CMK (cell line): ENCODE results near the gene IPCEF1.
"Not testable (repeated sequence)": the region's sequence is repeated elsewhere in the genome, so short reads cannot be mapped to it uniquely, and the experiment has no call there.

ENCODE experiments used
- DNase-seq: peaks from one replicate; pipeline ENCODE4 v3.0.0-alpha.2; 2010; ENCODE audit warnings: low read depth

IPCEF1 gene

DNA sequence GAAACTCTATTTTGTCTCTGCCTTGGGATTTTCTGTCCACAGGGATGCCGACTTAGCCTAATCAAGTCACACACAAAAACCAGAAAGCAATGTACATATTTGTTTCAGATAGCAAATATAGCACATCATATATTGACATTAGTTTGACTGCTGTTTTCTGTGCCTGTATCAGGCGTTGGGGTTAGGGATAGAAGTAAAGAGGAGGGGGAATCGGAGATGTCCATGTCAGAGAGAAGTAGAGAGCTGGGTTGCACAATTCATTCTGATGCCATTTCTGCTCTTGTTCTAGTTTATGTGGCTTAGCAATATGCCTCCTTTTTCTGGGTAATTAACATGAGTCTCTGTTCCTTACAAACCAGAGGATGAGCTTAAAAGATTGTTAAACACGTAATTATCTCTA lies 14.7 kb upstream of the IPCEF1 start:
- DNase-seq, result no peak

DNA sequence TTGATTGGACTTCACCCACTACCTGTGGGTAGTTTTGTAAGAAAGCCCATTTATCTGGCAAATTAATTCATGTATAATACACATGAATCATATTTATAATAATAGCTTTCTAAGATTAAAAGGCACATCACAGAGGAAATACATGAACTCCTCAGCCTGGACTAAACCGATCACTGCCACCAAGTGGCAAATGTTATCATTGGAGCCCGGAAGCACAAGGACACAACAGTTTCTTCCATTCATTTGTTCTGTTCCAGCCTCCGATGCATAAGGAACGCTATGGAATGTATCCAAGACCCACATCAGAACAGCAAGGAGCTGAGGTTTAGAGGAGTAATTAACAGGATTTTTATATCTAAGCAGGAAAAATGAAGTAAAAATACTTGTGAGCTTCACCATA lies 13.9 kb upstream of the IPCEF1 start:
- DNase-seq, result peak; percentile 27

DNA sequence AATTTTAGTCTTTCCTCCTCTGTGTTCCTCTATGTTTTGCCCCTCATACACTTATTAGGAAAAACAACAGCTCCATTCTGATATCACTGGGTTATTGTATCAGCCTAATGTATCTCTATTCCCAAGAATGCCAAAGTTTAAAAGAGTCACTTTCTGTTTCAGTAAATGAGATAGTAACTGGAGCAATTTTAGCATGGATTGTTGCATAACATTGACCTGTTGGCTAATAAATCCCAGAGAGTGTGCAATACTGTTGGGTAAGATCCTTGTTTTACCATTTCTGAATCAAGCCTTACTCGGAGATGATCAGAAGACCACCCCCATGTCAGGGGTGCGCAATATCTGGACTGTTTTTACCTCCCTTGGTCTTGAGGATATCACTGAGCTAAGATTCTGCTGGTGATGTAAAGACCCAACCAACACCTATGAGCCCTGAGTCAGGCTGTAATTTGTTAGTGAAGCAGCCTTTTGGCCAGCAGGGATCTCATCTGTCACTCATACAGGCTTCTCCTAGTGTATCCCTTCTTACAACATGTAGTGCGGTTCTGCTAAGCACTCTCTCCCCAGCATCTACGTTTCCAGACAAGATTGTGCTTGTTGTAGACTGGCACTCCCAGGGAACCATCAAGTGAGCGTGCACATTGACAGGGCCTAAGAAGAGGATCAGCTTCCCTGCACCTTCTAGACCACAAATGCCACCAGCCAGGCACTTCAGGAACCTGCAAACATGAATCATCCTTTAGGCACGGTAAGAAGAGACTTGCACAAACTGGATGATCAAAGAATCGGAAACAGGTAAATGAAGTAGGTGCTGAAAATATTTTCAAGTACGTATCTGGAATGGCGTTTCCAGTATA lies 11.5 kb upstream of the IPCEF1 start:
- DNase-seq, result no peak

DNA sequence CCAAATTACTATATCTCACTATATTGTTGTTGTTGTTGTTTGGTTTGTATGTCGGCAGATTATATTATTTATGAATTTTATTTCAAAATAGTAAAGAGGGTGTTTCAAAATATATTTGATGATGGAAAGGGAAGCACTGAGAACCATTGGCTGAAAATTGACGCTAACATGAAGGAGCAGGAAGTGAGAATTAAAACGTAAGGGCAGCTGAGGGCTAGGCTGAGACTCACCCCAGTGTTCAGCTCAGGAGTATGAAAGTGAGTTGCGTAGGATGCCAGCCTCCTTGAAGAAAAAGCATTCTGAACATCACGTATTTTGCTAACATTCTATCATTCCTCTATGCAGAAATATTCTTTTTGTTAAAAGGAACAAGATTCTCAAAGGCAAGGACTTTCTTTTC lies 10.7 kb upstream of the IPCEF1 start:
- DNase-seq, result no peak

DNA sequence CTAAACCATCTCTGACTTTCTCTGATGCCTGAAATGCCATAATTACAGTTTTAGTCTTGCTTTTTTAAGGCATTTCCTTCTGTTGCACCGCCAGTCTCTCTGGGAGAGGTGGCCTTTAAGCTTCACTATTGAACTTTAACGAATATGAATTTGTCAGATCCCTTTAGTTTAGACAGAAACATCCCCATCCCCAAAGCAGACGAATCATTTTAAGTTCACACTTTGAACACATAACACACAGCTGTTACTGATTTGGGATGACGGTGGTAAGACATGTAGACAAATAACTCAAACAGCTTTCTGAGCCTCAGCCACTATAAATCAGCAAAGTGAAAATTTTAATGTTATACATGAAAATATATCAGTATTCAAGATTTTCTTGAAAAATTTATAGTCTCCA lies 7.2 kb upstream of the IPCEF1 start:
- DNase-seq, result no peak

DNA sequence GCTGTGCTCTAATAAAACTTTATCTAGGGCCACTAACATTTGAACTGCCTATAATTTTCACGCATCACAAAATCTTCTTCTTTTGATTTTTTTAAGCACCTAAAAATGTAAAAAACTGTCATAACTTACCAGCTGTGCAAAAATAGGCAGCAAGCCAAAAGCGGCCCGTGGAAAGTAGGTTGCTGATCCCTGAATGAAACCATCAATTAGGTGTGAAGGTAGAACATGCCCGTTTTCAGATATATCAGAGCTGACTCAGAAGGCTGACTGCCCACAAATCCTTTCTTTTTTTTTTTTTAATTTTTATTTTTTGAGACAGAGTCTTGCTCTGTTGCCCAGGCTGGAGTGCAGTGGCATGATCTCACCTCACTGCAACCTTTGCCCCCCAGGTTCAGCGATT lies 4.9 kb upstream of the IPCEF1 start:
- DNase-seq, result no peak

DNA sequence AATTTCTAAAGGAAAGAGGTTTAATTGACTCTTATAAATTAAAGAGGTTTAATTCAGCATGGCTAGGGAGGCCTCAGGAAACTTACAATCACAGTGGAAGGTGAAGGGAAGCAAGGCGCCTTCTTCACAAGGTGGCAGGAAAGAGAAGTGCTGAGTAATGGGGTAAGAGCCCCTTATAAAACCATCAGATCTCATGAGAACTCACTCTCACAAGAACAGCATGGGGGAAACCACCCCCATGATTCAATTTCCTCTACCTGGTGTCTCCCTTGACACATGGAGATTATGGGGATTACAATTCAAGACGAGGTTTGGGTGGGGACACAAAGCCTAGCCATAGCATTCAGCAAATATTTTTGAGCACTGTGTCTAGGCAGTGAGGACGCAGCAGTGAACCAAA lies 3.9 kb upstream of the IPCEF1 start:
- DNase-seq, result no peak

DNA sequence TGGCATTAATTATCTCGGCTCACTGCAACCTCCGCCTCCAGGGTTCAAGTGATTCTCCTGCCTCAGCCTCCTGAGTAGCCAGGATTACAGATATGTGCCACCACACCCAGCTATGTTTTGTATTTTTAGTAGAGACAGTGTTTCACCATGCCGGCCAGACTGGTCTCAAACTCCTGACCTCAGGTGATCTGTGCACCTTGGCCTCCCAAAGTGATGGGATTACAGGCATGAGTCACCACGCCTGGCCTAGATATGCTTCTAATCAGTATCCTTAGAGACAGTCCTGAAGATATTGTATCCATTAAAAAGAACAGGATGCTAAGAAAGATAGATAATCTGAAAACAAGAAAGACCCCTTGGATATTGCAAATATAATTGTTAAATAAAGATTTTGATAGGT lies 3.1 kb upstream of the IPCEF1 start:
- no peak for DNase-seq

DNA sequence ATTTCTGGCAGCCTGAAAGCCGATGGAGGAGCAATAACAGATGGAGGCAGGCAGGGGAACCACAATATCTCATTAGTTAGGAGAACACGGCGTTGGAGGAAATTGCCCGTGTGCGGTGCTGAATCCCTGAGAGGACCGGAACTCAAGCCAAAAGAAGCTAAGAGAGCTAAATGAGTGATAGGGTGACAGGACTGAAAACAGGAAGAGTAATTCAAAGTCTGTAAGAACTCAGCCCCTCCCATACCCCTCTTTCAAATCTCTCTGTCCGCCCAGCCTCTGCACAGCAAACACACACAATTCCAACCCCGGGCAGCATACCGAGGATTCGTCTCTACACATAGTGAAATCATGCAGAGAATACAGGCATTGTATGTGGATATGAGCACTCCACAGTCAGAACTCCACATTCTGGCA lies 2.6 kb upstream of the IPCEF1 start:
- DNase-seq, result no peak

DNA sequence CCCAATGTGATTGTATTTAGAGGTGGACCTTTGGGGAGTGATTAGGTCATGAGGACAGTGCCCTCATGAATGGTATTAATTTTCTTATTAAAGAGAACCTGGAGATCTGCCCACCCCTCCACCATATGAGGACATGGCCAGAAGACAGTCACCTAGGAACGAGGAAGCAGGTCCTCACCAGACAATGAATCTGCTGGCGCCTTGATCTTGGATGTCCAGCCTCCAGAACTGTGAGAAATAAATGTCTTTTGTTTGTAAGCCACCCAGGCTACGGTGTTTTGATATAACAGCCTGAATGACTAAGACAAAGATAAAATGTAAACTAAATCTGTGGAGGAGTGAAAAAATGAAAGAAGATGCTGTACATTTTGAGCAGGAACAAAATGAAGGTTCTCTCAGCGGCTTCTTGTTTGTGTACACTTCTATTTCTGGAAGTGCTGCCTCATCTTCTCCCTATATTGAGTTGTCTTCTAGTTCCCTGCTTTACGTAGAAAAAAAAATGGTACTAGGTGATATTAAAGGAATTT lies 1.5 kb upstream of the IPCEF1 start:
- DNase-seq, result no peak

DNA sequence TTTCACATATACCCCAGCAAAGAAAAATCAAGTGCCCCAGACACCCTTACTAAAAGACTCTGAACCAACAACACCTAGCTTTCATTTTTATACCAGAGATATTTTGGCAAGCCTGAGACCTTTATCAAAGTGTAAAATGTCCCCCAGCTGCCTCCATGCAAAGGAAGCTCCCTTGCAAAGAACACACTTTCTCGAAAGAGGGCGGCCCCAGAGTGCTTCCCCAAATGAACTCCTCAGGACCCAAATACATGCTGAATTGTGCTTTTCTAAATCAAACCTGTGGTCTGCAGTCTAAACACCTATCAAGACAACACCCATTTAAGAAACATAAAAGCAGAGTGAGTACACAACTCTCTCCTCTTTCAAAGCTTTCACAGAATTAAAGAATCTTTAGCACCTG lies 490 bp downstream of the IPCEF1 start:
- DNase-seq, result no peak

DNA sequence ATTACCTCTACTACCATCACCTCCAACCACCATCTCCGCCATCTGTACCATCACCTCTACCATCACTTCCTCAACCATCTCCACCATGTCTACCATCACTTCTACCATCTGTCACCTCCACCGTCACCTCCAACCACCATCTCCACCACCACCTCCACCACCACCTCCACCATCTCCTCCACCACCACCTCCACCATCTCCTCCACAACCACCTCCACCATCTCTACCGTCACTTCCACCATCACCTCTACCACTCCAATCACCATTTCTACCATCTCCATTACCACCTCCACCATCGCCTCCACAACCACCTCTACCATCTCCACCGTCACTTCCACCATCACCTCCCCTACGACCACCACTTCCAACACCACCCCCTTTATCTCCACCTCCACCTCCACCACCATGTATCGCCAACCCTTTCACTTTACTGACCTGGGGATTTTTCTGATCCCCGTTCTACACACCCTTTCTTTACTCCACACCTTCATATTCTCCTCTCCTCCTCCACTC lies 2.3 kb downstream of the IPCEF1 start:
- DNase-seq, result no peak

DNA sequence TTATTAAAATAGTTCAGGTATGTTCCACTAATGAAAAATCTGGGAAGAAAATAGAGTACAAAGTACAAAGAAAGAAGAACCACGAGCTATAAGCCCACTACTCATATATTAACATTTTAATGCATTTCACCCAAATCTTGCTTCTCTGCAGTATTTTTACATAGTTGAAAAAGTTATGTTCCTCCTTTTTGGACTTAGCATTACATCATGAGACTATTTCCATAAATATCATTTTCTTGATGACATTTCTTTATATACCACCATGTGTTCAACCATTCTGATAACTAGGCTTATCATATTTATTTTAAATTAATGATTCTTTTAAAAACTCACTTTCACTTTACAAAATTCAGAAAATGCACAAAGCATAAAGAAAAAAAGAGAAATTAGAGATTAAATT lies 3.0 kb downstream of the IPCEF1 start:
- DNase-seq, result no peak

DNA sequence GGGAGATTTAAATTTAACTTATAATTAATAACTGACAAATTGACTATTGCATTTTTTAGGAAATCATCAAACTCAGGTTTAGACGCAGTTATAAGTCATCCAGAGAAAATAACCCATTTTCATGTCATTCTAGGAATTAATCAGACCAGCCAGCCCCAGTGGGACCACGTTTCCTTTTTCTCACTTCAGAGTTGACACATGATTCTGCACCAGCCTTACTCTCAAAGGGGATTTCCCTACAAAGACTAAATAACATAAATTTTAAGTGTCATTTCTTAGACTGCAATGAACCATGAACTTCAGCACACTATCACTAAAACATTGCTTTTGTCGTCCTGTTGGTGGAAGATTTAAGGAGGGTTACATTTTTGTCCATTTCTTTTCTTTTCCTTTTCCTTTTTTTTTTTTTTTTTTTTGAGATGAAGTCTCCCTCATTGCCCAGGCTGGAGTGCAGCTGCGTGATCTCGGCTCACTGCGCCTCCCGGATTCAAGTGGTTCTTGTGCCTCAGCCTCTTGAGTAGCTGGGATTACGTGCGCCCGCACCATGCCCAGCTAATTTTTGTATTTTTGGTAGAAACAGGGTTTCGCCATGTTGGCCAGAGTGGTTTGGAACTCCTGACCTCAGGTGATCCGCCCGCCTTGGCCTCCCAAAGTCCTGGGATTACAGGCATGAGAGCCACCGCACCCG lies 3.6 kb downstream of the IPCEF1 start:
- DNase-seq, result no peak

DNA sequence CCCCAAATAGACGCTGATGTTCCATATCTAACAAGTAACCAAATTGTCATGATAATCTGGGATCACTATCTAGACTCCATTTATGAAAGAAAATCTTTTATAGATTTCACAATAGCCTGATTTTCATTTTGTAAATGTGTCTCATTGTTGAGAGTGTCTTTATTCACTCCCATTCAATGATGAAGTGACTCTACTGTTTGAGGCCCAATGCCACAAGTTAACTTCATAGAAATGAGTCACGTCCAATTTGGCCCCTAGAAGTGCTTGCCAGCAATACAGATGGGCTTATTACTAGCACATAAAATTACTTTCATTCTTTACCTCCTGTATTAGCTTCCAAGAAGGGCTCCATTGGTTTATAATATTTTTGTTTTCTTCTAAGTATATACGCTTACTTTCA lies 6.3 kb downstream of the IPCEF1 start:
- no peak for DNase-seq

DNA sequence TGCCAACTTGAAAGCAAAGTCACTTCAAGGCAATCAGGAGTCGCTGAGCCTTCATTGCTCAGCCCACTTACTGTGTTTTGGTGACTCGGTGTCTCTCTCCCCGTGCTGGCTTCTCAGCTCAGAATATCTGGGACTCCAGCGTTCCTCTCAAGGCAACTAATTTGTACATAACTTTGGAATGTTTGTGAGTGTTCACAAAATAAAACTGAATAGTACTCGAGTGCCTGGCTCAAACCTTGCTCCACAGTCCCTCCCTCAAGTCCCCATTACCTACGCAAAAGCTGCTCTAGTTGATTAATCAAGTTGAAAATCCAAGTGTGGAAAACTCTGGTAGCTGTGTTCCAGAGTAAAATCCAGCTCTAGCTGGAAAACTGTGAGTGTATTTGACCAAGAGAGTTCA lies 8.6 kb downstream of the IPCEF1 start:
- no peak for DNase-seq

DNA sequence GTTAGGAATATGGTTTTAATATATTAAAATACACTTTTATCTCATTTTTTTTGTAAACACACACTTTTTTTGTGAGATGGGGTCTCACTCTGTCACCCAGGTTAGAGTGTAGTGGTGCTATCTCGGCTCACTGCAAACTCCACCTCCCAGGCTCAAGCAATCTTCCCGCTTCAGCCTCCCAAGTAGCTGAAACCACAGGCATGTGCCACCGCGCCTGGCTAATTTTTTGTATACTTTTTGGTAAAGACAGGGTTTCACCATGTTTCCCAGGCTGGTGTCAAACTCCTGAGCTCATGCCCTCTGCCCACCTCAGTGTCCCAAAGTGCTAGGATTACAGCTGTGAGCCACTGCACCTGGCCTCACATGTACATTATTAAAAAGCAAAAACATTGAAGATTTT lies 10.8 kb downstream of the IPCEF1 start:
- DNase-seq, result no peak

DNA sequence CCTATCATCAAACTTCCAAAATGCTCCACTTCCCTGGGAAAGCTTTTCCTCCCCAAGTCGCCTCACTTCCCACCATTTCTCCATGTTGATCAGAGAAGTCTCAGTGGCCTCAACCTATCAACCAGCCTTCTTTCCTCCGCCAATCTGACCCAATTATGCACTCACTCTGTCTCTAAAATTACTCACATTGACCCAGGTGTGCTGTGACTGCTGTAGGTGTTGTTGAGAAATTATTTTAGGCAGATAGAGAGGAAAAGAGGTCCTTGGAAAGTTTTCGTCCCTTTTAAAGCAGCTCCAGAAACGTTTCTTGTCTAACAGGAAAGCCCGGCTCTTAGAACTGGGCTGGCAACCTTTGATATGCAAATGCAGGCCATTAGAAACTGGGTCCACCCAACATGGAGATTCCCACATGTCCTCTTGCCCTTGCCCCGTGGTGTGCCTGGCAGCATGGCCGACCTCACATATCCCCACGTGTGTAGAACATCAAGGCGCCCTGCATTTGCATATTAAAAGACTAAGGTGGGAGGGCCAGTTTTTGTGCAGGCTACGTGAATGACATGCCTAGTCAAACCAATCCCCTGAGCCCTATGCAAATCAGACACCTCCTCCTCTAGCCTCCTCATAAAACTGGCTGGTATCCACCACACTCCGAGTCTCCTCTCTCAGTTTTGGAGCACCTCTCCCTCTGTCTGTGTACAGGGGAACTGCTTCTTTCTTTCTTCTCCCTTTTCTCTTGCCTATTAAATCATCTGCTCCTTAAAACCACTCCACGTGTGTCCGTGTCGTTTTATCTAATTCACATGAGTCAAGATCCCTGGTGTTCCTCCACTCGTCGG lies 12.9 kb downstream of the IPCEF1 start:
- peak; percentile 50 for DNase-seq

DNA sequence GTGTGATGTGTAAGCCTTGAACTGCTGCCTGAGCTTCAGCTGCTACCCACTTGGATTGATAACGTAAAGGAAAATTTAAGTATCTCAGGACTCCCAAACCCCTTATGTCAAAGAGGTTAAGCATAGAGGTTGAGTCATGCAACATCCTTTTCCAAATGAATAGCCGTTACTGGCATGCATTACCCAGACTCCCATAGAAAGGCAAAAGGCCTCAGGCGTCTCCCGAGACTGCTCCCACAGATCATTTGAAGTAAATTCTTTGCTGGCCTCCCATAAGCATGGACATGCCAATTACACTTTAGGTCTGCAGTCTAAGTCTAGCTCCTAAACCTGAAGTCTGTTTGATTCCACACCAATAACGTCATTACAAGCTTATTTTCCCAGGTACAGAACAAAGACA lies 14.7 kb downstream of the IPCEF1 start:
- DNase-seq, result no peak

DNA sequence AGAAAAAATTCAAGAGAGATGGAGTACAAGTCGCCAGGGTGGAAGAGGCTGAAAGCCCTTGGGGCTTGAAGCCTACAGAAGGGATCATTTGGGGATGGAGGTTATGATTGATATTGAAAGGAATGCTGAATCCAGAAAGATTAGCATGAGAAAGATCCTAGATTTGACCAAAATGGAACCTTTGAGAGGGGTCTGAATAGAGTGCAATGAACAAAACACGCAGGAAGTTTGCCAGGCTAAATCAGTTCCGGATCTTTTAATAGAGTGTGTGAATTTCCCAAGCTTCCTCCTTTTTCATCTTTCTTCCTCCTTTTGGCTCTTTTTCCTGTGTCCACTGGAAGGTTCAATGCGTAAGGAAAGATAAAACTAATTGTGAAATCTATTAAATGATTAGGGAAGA lies 15.3 kb downstream of the IPCEF1 start:
- DNase-seq, result no peak

DNA sequence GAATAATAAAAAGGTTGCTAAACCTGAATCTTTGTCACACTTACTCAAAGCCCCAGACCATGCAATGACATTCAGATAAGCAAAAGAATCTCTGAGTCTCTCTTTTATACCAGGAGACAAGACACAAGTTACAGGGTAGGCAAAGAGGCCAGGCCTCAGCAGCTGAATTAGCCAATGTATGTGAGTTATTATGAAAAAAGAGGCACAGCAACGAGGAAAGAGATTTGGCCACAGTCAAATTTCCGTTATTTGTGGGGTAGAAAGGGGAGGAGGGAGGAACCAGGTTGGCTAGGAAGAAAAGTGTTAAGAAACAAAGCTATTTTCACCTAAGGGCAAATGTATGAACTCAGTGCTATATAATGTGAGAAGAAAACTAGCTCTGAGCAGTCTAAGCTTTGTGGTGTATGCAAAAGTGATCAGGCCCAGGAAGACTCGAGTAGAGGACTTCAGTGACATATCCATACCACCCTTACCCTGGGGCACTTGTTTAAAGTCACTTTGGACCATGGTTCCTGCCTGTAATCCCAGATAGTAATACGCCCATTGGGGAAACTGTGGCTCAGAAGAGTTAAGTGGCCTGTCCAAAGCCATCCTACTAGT lies 19.1 kb downstream of the IPCEF1 start:
- no peak for DNase-seq

DNA sequence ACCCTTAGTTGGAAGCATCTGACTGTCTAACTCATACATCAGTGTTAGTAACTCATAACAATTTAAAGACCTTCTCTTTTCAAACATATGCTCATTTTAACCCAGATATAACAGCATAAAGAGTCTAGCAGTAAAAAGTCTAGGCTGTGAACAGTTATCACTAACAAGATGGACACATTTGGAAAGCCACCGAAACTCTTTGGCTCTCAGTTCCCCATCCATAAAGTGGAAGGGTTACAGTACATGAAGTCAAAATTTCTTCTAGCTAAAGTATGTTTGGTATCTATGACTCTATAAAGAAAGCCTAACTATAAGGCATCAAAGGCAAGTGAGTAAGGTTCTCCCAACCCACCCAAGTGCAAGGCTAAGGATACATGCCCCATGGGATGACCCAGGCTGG lies 22.5 kb downstream of the IPCEF1 start:
- DNase-seq, result not testable (repeated sequence)
